GM23338 (cell line): ENCODE results near the gene ERBB4.

ENCODE experiments used
- EZH2 ChIP-seq: fragments of 200-600 bp; sonication (generic); IDR thresholded peaks from one replicate; pipeline ENCODE4 v1.8.0; 2017; ENCODE audit warnings: antibody characterized with exemption, mild to moderate bottlenecking, low read depth; ENCODE audit not compliant: unreplicated experiment
- EZH2phosphoT487 ChIP-seq: fragments of 200-600 bp; sonication (generic); IDR thresholded peaks from one replicate; pipeline ENCODE4 v1.8.1; 2018; ENCODE audit warnings: antibody characterized with exemption; ENCODE audit not compliant: unreplicated experiment
- JUNB ChIP-seq: IDR thresholded peaks from one replicate; pipeline ENCODE4 v1.6.1; 2016; ENCODE audit warnings: antibody characterized with exemption; ENCODE audit not compliant: unreplicated experiment
- TF ChIP-seq, protein P1 (sequence below), 2 experiments: fragments of 200-600 bp in 1 of 2; sonication (generic) in 1 of 2; conservative IDR thresholded peaks; 2 replicates each; pipeline versions ENCODE4 v1.5.1 to v1.6.1; 2016 to 2017; ENCODE audit warnings: antibody characterized with exemption in 2 of 2, low read depth in 2 of 2, mild to moderate bottlenecking in 2 of 2, moderate library complexity in 1 of 2

DNA sequence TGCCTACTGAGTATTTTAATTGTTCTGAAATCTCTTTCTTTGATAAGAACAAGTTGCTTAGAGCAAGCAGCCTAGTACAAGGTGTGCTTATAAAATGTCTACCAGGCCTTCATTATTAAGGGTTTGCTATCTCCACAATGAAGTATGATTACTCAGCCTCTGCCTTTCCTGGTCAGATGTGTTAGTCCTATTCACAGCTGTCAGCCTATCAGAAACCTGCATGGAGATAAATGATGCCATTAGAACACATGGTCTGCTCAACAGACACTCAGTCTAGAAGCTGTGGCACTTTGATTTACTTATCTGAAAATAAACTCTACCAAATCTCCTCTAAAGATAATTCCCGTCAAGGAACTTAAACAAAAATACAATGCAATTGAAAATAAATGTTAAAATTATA is 448.7 kb downstream of the ERBB4 start:
- TF ChIP-seq JUNB (no peak), EZH2 (no peak), EZH2phosphoT487 (no peak)
- TF ChIP-seq, protein P1, sequence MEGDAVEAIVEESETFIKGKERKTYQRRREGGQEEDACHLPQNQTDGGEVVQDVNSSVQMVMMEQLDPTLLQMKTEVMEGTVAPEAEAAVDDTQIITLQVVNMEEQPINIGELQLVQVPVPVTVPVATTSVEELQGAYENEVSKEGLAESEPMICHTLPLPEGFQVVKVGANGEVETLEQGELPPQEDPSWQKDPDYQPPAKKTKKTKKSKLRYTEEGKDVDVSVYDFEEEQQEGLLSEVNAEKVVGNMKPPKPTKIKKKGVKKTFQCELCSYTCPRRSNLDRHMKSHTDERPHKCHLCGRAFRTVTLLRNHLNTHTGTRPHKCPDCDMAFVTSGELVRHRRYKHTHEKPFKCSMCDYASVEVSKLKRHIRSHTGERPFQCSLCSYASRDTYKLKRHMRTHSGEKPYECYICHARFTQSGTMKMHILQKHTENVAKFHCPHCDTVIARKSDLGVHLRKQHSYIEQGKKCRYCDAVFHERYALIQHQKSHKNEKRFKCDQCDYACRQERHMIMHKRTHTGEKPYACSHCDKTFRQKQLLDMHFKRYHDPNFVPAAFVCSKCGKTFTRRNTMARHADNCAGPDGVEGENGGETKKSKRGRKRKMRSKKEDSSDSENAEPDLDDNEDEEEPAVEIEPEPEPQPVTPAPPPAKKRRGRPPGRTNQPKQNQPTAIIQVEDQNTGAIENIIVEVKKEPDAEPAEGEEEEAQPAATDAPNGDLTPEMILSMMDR (conservative IDR thresholded peaks at IDR 0.05; ENCODE audit: low read depth in 2 of 2) = no peak
